Body of pancreas (tissue), 4 donors: ENCODE measurements around the gene SCAANT1. TPM values are rescaled to one million over a fixed set of nuclear protein-coding genes. Genes with fewer than 3 reads are reported as not detected.

Experiments used
- ATAC-seq: fragments of 150-250 bp; one replicate; pipeline ENCODE4 v1.9.1; 2016
- DNase-seq, 4 donors: peaks; one replicate each; pipeline ENCODE4 v3.0.0-alpha.2; 2019
- H3K27ac ChIP-seq, 4 donors: fragments of 200-600 bp; sonication (generic); 1 replicate in 3 of 4; 2 replicates in 1 of 4; pipeline versions ENCODE4 v1.5.1 to v1.6.1; 2016 to 2019; ENCODE audit warnings: mild to moderate bottlenecking in 1 of 4, mixed read lengths in 1 of 4, moderate library complexity in 1 of 4
- H3K27me3 ChIP-seq, 2 donors: fragments of 200-600 bp; sonication (generic); one replicate each; pipeline ENCODE4 v1.6.0; 2016; ENCODE audit warnings: mild to moderate bottlenecking in 1 of 2
- H3K36me3 ChIP-seq, 2 donors: fragments of 200-600 bp; sonication (generic); replicated peaks in 1 of 2; 2 replicates each; pipeline ENCODE4 v1.5.1; 2016; ENCODE audit warnings: low read depth in 2 of 2; ENCODE audit not compliant: insufficient read depth in 1 of 2
- H3K4me1 ChIP-seq: fragments of 200-600 bp; sonication (generic); one replicate; pipeline ENCODE4 v1.6.0; 2016
- H3K4me3 ChIP-seq, 2 donors: fragments of 200-600 bp; sonication (generic); 1 replicate in 1 of 2; 2 replicates in 1 of 2; pipeline ENCODE4 v1.5.1; 2016 to 2019
- H3K9me3 ChIP-seq, 3 donors: fragments of 200-600 bp; sonication (generic); 1 replicate in 2 of 3; 2 replicates in 1 of 3; pipeline ENCODE4 v1.5.1; 2016
- POLR2A ChIP-seq, 3 donors: fragments of 450-650 bp; IDR thresholded peaks; one replicate each; pipeline ENCODE4 v1.6.1; 2016; ENCODE audit warnings: antibody characterized with exemption in 3 of 3, mild to moderate bottlenecking in 2 of 3
- WGBS, 2 donors: methylation state at CpG; one replicate each; pipeline ENCODE4 v1.1.5; 2017; 5-methylcytosine and 5-hydroxymethylcytosine counted together
- intact Hi-C: fragments of 100-400 bp; cut with DNase I; formaldehyde crosslinking; loops from one replicate; pipeline ENCODE4 v1.15.1; 2023
- small RNA-seq: library from RNA; depleted of rRNA; stranded (forward); fragments of <200 nt; gene quantifications from one replicate; pipeline ENCODE3, GENCODE V24; 2016
- total RNA-seq, 2 donors: library from RNA; depleted of rRNA; stranded (reverse); fragments of >200 nt; gene quantifications; one replicate each; pipeline ENCODE4 v1.1.0, GENCODE V29; 2016
- TF ChIP-seq, protein P1 (sequence below), 7 experiments: fragments of 450-650 bp in 4 of 7; fragments of 200-600 bp in 3 of 7; sonication (generic) in 3 of 7; IDR thresholded peaks; one replicate each; pipeline ENCODE4 v1.5.1; 2016 to 2019; ENCODE audit warnings: antibody characterized with exemption in 7 of 7

Gene SCAANT1
- total RNA-seq, 2 donors from 2014 or later = not detected

- intact Hi-C loops = no loop called here
- Histone ChIP-seq H3K27ac (peak overlapping the region in 3 of 4 donors; percentile 75 to 90 (median 80)), H3K36me3 (no peaks in the 10 kb centered on the region), H3K4me3 (no peak overlapping the region), H3K27me3 (no peaks in the 10 kb centered on the region), H3K4me1 (peaks cover 43% of the 10 kb centered on the region), H3K9me3 (no peaks in the 10 kb centered on the region)
- WGBS, 2 donors = 6 to 8% methylated on average over 3 of the region's 3 CpGs
- no peak for ATAC-seq
- no peak for DNase-seq
- TF ChIP-seq, protein P1, sequence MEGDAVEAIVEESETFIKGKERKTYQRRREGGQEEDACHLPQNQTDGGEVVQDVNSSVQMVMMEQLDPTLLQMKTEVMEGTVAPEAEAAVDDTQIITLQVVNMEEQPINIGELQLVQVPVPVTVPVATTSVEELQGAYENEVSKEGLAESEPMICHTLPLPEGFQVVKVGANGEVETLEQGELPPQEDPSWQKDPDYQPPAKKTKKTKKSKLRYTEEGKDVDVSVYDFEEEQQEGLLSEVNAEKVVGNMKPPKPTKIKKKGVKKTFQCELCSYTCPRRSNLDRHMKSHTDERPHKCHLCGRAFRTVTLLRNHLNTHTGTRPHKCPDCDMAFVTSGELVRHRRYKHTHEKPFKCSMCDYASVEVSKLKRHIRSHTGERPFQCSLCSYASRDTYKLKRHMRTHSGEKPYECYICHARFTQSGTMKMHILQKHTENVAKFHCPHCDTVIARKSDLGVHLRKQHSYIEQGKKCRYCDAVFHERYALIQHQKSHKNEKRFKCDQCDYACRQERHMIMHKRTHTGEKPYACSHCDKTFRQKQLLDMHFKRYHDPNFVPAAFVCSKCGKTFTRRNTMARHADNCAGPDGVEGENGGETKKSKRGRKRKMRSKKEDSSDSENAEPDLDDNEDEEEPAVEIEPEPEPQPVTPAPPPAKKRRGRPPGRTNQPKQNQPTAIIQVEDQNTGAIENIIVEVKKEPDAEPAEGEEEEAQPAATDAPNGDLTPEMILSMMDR (IDR thresholded peaks at IDR 0.05) = no peak
Observed at GRCh38 chr3:63864965-63865327, 47.2 kb downstream of the SCAANT1 start.

DNA sequence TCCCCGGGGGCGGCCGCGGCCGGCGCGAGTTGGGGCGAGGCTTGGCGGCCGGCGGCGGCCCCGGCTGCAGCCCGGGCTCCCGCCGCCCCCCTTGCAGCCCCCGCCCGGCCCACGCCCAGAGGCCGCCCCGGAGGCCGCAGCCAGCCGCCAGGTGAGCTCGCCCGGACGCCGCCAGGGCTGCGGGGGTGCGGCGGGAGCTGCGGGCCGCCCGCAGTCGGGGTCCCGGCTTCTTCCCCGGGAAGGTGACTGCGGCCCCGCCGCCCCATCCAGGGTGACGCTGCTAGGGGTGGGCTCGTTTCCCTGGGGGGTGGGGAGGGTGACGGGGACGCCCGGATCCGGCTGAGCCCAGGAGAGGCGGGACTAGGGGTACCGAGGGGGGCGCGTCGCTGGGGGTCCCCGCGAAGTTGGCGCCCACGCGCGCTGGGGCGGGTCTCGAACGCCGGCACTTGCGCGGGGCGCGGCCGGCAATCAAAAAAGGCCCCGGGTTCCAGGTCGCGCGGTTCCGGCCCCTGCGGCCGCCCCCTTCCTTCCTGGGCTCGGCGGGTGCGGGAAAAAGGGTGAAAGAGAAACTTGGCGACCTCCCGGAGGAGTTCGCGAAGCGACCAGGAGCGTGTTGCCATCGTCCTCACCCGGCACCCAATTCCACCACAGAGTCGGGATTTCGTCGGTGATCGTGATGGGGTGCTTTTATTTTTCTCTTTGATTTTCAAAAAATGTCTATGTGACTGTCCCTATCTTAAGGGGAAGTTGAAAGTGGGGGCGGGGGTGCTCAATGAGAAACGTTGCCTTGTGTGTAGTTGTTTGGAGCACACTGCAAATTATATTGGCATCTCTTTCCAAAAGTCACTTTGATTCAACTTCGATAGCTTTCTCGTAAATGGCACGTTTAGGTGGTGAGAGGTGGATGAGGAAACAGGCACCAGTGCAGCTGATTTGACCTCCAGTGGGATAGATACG, 47.9 kb downstream of the SCAANT1 start:
- TF ChIP-seq, protein P1 (IDR thresholded peaks at IDR 0.05) = peak in 1 of 7 experiments; percentile 8
- peak in 2 of 3 donors; percentile 10 to 16 for TF ChIP-seq POLR2A (IDR thresholded peaks at IDR 0.05)
- Histone ChIP-seq H3K36me3 (no peaks in the 10 kb centered on the region), H3K4me3 (peak overlapping the region; percentile 46 to 91), H3K4me1 (peaks cover 49% of the 10 kb centered on the region), H3K9me3 (no peaks in the 10 kb centered on the region), H3K27ac (peak overlapping the region; percentile 75 to 90 (median 82)), H3K27me3 (no peaks in the 10 kb centered on the region)
- intact Hi-C loops = no loop called here
- DNase-seq = peak; percentile 40 to 63 (median 49)
- 0 to 1% methylated on average over 18 to 59 of the region's 93 CpGs for WGBS, 2 donors
- peak; percentile 79 for ATAC-seq

DNA sequence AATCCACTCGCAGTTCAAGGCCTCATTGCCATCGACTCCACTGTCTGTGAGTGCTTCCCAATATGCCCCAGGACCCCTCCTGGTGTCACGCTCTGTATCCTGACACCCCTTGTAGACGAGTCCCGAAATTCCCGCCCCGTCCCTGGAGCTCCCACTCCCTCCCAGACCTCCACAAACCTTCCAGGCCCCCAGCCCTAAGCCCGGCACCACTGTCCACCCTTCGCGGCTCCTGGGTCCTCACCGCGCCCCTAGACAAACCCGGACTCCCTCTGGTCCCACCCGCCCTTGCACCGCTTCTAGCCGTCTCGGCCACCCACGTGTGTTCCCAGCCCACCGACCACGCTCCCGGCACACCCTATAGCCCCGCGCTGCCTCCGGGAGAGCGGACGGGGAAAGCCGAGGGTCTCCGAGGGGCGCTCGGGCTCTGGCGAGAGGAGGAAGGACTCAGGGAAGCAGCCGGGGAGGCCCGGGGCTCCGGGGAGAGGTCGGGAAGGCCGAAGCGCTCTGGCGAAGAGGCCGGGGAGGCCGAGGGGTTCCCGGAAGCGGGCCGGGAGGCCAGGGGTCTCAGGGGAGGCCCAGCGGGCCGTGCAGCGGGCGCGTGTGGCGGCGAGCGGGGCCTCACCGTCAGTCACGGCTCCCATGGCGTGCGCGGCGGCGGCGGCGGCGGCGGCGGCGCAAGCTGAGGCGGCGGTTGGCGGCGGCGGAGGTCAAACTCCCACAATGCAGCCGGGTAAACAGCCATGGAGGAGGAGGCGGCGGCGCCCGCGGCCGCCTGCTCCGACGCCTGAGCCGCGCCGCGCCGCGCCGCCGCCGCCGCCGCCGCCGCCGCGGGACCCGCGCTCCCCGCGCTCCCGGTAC, 48.8 kb downstream of the SCAANT1 start, which contains the start of the genes ATXN7 and THOC7:
Gene ATXN7, plus strand, starts transcription at position 718 of the 858 bp plus-strand sequence. CDS start 48,732 bp downstream, outside the sequence.
Gene THOC7, minus strand, starts transcription at position 656 of the 858 bp plus-strand sequence. Its CDS starts 15 bp downstream, at position 641.
- DNase-seq (peak; percentile 69 to 79 (median 74)), ATAC-seq (peak; percentile 90)
- 0 to 1% methylated on average over 44 to 69 of the region's 98 CpGs for WGBS, 2 donors
- Histone ChIP-seq H3K36me3 (no peaks in the 10 kb centered on the region), H3K4me1 (peaks cover 51% of the 10 kb centered on the region), H3K27me3 (no peaks in the 10 kb centered on the region), H3K9me3 (no peaks in the 10 kb centered on the region), H3K27ac (peak within 1 kb of the TSS; percentile 83 to 92 (median 90)), H3K4me3 (peak within 1 kb of the TSS; percentile 91 to 97)
- TF ChIP-seq POLR2A (IDR thresholded peaks at IDR 0.05) = peak in 2 of 3 donors; percentile 17 to 36
- TF ChIP-seq, protein P1 (IDR thresholded peaks at IDR 0.05) = peak in 1 of 7 experiments; percentile 3
- intact Hi-C loops = no loop called here

DNA sequence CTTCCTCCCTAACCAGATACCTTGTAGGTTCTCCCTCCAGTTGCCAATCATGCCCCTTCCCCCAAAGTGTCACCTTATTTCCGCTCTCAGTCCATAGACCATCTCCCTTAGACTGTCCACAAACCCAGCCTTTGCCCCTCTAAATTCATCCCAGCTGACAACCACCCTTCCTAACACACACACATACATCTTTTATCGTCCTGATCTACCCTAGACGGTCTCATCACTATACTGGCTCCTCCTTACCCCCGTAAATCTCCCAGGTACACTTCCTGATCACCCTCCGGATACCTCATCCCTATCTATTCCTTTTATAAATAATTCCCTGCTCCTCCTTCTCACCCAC, 49.4 kb downstream of the SCAANT1 start:
- H3K9me3 ChIP-seq = no peaks in the 10 kb centered on the region
- H3K36me3 ChIP-seq = no peaks in the 10 kb centered on the region
- WGBS, 2 donors = 15 to 20% methylated on average over 5 of the region's 5 CpGs
- TF ChIP-seq, protein P1 (IDR thresholded peaks at IDR 0.05) = no peak
- no peak for TF ChIP-seq POLR2A (IDR thresholded peaks at IDR 0.05)
- intact Hi-C loops = no loop called here
- H3K4me1 ChIP-seq = peaks cover 51% of the 10 kb centered on the region
- DNase-seq (no peak), ATAC-seq (no peak)
- peak overlapping the region; percentile 86 to 97 for H3K4me3 ChIP-seq
- no peaks in the 10 kb centered on the region for H3K27me3 ChIP-seq
- H3K27ac ChIP-seq = peak overlapping the region in 3 of 4 donors; percentile 88 to 92 (median 92)

Small RNA genes within 50 kb of the gene (small RNA-seq; reads per million reads assigned to genes)
- not detected for gene SCAANT1

Other genes with a start within 250 kb of the SCAANT1 start
- not detected for gene C3orf49, start 93.1 kb downstream of the SCAANT1 start, total RNA-seq
- 10 to 100 TPM; 26.0 to 47.0 TPM for gene THOC7, start 48.6 kb downstream of the SCAANT1 start, total RNA-seq
- 10 to 100 TPM; 36.3 to 43.8 TPM for gene ATXN7, start 48.5 kb downstream of the SCAANT1 start, total RNA-seq
- 10 to 100 TPM; 88.7 to 98.3 TPM for gene PSMD6, start 111.1 kb upstream of the SCAANT1 start, total RNA-seq